HG03457 (cell line): Measurements from ENCODE around the gene GNGT1.
"Not testable (repeated sequence)": the region's sequence is repeated elsewhere in the genome, so short reads cannot be mapped to it uniquely, and the experiment has no call there.

ENCODE experiments used
- ATAC-seq: cut with Tn5 transposase; IDR thresholded peaks from one replicate; pipeline ENCODE4 v1.9.1; 2021; ENCODE audit warnings: moderate number of reproducible peaks; ENCODE audit not compliant: unreplicated experiment

GNGT1 gene

GRCh38 chr7:93902777-93903423 lies 3.5 kb upstream of the GNGT1 start:
- ATAC-seq = no peak

- no peak for ATAC-seq
These were observed 4.0 kb downstream of the GNGT1 start for GRCh38 chr7:93910076-93910994.

GRCh38 chr7:93911242-93911641 lies 4.9 kb downstream of the GNGT1 start:
- ATAC-seq = not testable (repeated sequence)

- ATAC-seq = peak; percentile 65
These were observed 5.3 kb downstream of the GNGT1 start for GRCh38 chr7:93911661-93912060.

- no peak for ATAC-seq
These were observed 6.8 kb downstream of the GNGT1 start for GRCh38 chr7:93913197-93913596.

GRCh38 chr7:93914581-93915066 lies 8.3 kb downstream of the GNGT1 start:
- ATAC-seq = no peak

GRCh38 chr7:93915206-93915842 lies 9.0 kb downstream of the GNGT1 start:
- not testable (repeated sequence) for ATAC-seq

GRCh38 chr7:93915888-93916287 lies 9.5 kb downstream of the GNGT1 start:
- ATAC-seq = peak; percentile 53

GRCh38 chr7:93916315-93916714 lies 9.9 kb downstream of the GNGT1 start:
- not testable (repeated sequence) for ATAC-seq

GRCh38 chr7:93920496-93921182 lies 14.3 kb downstream of the GNGT1 start:
- ATAC-seq = no peak

- ATAC-seq = no peak
These were observed 14.8 kb downstream of the GNGT1 start for GRCh38 chr7:93921186-93921585.

GRCh38 chr7:93921607-93922566 lies 15.5 kb downstream of the GNGT1 start, which contains the start of gene GNG11:
Gene GNG11, plus strand, starts transcription at chr7:93921735. Its CDS starts 403 bp downstream, at chr7:93922138.
- ATAC-seq = peak; percentile 97

- no peak for ATAC-seq
These were observed 16.9 kb downstream of the GNGT1 start for GRCh38 chr7:93923296-93923695.

- ATAC-seq = no peak
These were observed 17.6 kb downstream of the GNGT1 start for GRCh38 chr7:93923942-93924341.

GRCh38 chr7:93926800-93927199 lies 20.4 kb downstream of the GNGT1 start:
- no peak for ATAC-seq

GRCh38 chr7:93927585-93927984 lies 21.2 kb downstream of the GNGT1 start:
- ATAC-seq = no peak

- ATAC-seq = no peak
These were observed 25.3 kb downstream of the GNGT1 start for GRCh38 chr7:93931655-93932054.

- ATAC-seq = no peak
These were observed 26.8 kb downstream of the GNGT1 start for GRCh38 chr7:93933156-93933555.

- ATAC-seq = no peak
These were observed 28.7 kb downstream of the GNGT1 start for GRCh38 chr7:93935102-93935501.

- no peak for ATAC-seq
These were observed 31.5 kb downstream of the GNGT1 start for GRCh38 chr7:93937818-93938217.
